SK-MEL-5 (cell line): ENCODE data around the gene MLX. TPM values are rescaled to one million over a fixed set of nuclear protein-coding genes. Genes with fewer than 3 reads are reported as not detected.
"Not testable (repeated sequence)": the region's sequence is repeated elsewhere in the genome, so short reads cannot be mapped to it uniquely, and the experiment has no call there.

ENCODE experiments used
- DNase-seq: peaks from one replicate; pipeline ENCODE4 v3.0.0-alpha.2; 2016; ENCODE audit warnings: low read depth, low spot score
- in situ Hi-C: cut with HindIII; loops from 2 replicates; pipeline ENCODE4 v1.10.0; 2016; ENCODE audit warnings: low sequenced_read_pairs, high pct_unique_total_duplicates, low pct_unique_long_range_greater_than_20kb
- total RNA-seq: library from RNA; depleted of rRNA; stranded (reverse); fragments of >200 nt; shearing (Covaris generic); gene quantifications from 2 replicates; pipeline ENCODE4 v1.2.3, GENCODE V29; 2014

The MLX gene
- total RNA-seq, 1 experiment from 2014 or later = 44.6 TPM

- no peak for DNase-seq
- in situ Hi-C loops = no loop called here
Observed at GRCh38 chr17:42548070-42548837, 18.6 kb upstream of the MLX start.

- in situ Hi-C loops = no loop called here
- DNase-seq = no peak
Observed at GRCh38 chr17:42548993-42549755, 17.7 kb upstream of the MLX start.

- DNase-seq, in situ Hi-C loops: not testable (repeated sequence)
Observed at GRCh38 chr17:42552736-42553135, 14.2 kb upstream of the MLX start, which contains the start of gene HSD17B1. Gene HSD17B1 (plus strand): TSS chr17:42552923. CDS start chr17:42552934, 11 bp downstream.

GRCh38 chr17:42553161-42553818 is 13.6 kb upstream of the MLX start:
- in situ Hi-C loops = no loop called here
- DNase-seq = no peak

- in situ Hi-C loops = no loop called here
- DNase-seq = no peak
Observed at GRCh38 chr17:42553866-42554249, 13.0 kb upstream of the MLX start.

GRCh38 chr17:42554250-42555121 is 12.4 kb upstream of the MLX start:
- DNase-seq = peak; percentile 70
- in situ Hi-C loops = no loop called here

GRCh38 chr17:42555122-42555622 is 11.7 kb upstream of the MLX start:
- in situ Hi-C loops = no loop called here

GRCh38 chr17:42555961-42556617 is 10.8 kb upstream of the MLX start:
- in situ Hi-C loops = not testable (repeated sequence)
- DNase-seq = peak; percentile 61

More at GRCh38 chr17:42555122-42555622, 11.7 kb upstream of the MLX start:
- no peak for DNase-seq

- in situ Hi-C loops = no loop called here
- no peak for DNase-seq
Observed at GRCh38 chr17:42559075-42559474, 7.8 kb upstream of the MLX start.

- in situ Hi-C loops = no loop called here
- DNase-seq = no peak
Observed at GRCh38 chr17:42560246-42560645, 6.7 kb upstream of the MLX start.

- in situ Hi-C loops = no loop called here
- peak; percentile 98 for DNase-seq
Observed at GRCh38 chr17:42561897-42562387, 5.0 kb upstream of the MLX start, which contains the start of gene COASY. Gene COASY (plus strand): TSS chr17:42562148. CDS start chr17:42562623, 475 bp downstream.

GRCh38 chr17:42562388-42563142 is 4.3 kb upstream of the MLX start:
- no peak for DNase-seq
- in situ Hi-C loops = no loop called here

GRCh38 chr17:42563143-42563509 is 3.8 kb upstream of the MLX start:
- DNase-seq = no peak
- in situ Hi-C loops = no loop called here

- in situ Hi-C loops = no loop called here
- DNase-seq = no peak
Observed at GRCh38 chr17:42563543-42563942, 3.4 kb upstream of the MLX start.

GRCh38 chr17:42563950-42564349 is 3.0 kb upstream of the MLX start:
- in situ Hi-C loops = no loop called here
- no peak for DNase-seq
